WTC11 (cell line): ENCODE data around the gene MARK3. TPM values are rescaled to one million over a fixed set of nuclear protein-coding genes. Genes with fewer than 3 reads are reported as not detected.
A peak's percentile ranks its signal among the peaks of the same experiment; 100 is the strongest.

Experiments used
- ATAC-seq: fragments of 200-7000 bp; cut with Tn5 transposase; 2 replicates; pipeline ENCODE4 v1.10.0; 2021; ENCODE audit warnings: mild to moderate bottlenecking, moderate library complexity
- CTCF ChIA-PET: fragments of 300-600 bp; sonication (Branson Sonifier 250); formaldehyde crosslinking; loops from one replicate; lab custom pipeline; 2021; ENCODE audit warnings: antibody characterized with exemption; lab: Charles Lee
- POLR2A ChIA-PET: fragments of 350-600 bp; sonication (Branson Sonifier 250); formaldehyde crosslinking; loops from one replicate; lab custom pipeline; 2021; ENCODE audit warnings: antibody characterized with exemption; lab: Charles Lee
- DNase-seq: peaks from one replicate; pipeline ENCODE4 v3.0.0; 2021; ENCODE audit warnings: low spot score
- H3K27ac Mint-ChIP-seq: 2 replicates; pipeline ENCODE4 v1.8.0; 2021; ENCODE audit warnings: mixed read lengths
- H3K27me3 Mint-ChIP-seq: 2 replicates; pipeline ENCODE4 v1.8.0; 2021; ENCODE audit warnings: low read depth, mild to moderate bottlenecking, moderate library complexity, mixed read lengths
- H3K36me3 Mint-ChIP-seq: 2 replicates; pipeline ENCODE4 v1.8.0; 2021; ENCODE audit warnings: mixed read lengths
- H3K4me1 Mint-ChIP-seq: 2 replicates; pipeline ENCODE4 v1.8.0; 2022; ENCODE audit warnings: mixed read lengths
- H3K4me3 Mint-ChIP-seq: 2 replicates; pipeline ENCODE4 v1.8.0; 2021; ENCODE audit warnings: mild to moderate bottlenecking, moderate library complexity, mixed read lengths
- H3K9me3 Mint-ChIP-seq: 2 replicates; pipeline ENCODE4 v1.8.0; 2021; ENCODE audit warnings: mixed read lengths
- ARID4B ChIP-seq: sonication (generic); formaldehyde crosslinking; IDR thresholded peaks from 2 replicates; pipeline ENCODE4 v1.8.0; 2023; ENCODE audit warnings: missing genetic modification reagents, mild to moderate bottlenecking, borderline replicate concordance
- ATF1 ChIP-seq: sonication (generic); formaldehyde crosslinking; IDR thresholded peaks from 2 replicates; pipeline ENCODE4 v1.8.1; 2023; ENCODE audit warnings: mild to moderate bottlenecking, moderate library complexity, missing genetic modification reagents
- CREM ChIP-seq: sonication (generic); formaldehyde crosslinking; IDR thresholded peaks from 2 replicates; pipeline ENCODE4 v1.8.1; 2022; ENCODE audit warnings: mild to moderate bottlenecking, missing genetic modification reagents, moderate library complexity
- GTF2I ChIP-seq: fragments of 250-450 bp; sonication (Bioruptor Pico); conservative IDR thresholded peaks from 2 replicates; pipeline ENCODE4 v1.4.0; 2021; ENCODE audit warnings: mild to moderate bottlenecking
- HMGA2 ChIP-seq: fragments of 250-450 bp; sonication (Bioruptor Pico); IDR thresholded peaks from 2 replicates; pipeline ENCODE4 v1.4.0; 2021; ENCODE audit warnings: mild to moderate bottlenecking, moderate library complexity
- KAT7 ChIP-seq: sonication (generic); formaldehyde crosslinking; IDR thresholded peaks from 2 replicates; pipeline ENCODE4 v1.8.1; 2023; ENCODE audit warnings: missing genetic modification reagents, mild to moderate bottlenecking, borderline replicate concordance
- RORB ChIP-seq: fragments of 250-450 bp; sonication (Bioruptor Pico); IDR thresholded peaks from 2 replicates; pipeline ENCODE4 v1.9.0; 2021; ENCODE audit warnings: mild to moderate bottlenecking
- SOX15 ChIP-seq: fragments of 250-450 bp; sonication (Bioruptor Pico); IDR thresholded peaks from 2 replicates; pipeline ENCODE4 v1.9.0; 2021; ENCODE audit warnings: mild to moderate bottlenecking
- ZNF121 ChIP-seq: sonication (generic); formaldehyde crosslinking; IDR thresholded peaks from 2 replicates; pipeline ENCODE4 v1.8.0; 2023; ENCODE audit warnings: missing genetic modification reagents
- ZNF232 ChIP-seq: sonication (generic); formaldehyde crosslinking; IDR thresholded peaks from 2 replicates; pipeline ENCODE4 v1.8.0; 2022; ENCODE audit warnings: mild to moderate bottlenecking, missing genetic modification reagents
- ZNF281 ChIP-seq: sonication (generic); formaldehyde crosslinking; IDR thresholded peaks from 2 replicates; pipeline ENCODE4 v1.8.0; 2023; ENCODE audit warnings: mild to moderate bottlenecking, missing genetic modification reagents
- ZNF512 ChIP-seq: sonication (generic); formaldehyde crosslinking; IDR thresholded peaks from 2 replicates; pipeline ENCODE4 v1.8.1; 2022; ENCODE audit warnings: missing genetic modification reagents, borderline replicate concordance
- ZSCAN18 ChIP-seq: fragments of 250-450 bp; sonication (Bioruptor Pico); IDR thresholded peaks from 2 replicates; pipeline ENCODE4 v2.1.2; 2022; ENCODE audit warnings: mild to moderate bottlenecking, moderate library complexity
- total RNA-seq: library from RNA; stranded (reverse); gene quantifications from 3 replicates; pipeline ENCODE4 v1.2.3, GENCODE V29; 2021

Gene MARK3
- total RNA-seq, 1 experiment from 2014 or later, result 93.7 TPM

- Mint-ChIP-seq H3K4me1 (peaks cover 36% of the 10 kb centered on the region), H3K9me3 (no peaks in the 10 kb centered on the region), H3K27me3 (no peaks in the 10 kb centered on the region), H3K27ac (no peak overlapping the region), H3K36me3 (peaks cover 9% of the 10 kb centered on the region; the same call in 1 of the 2 replicates), H3K4me3 (no peak overlapping the region)
- TF ChIP-seq ATF1 (CRISPR knock-in tag), result no peak
- TF ChIP-seq HMGA2, result no peak
- DNase-seq (no peak), ATAC-seq (no peak)
- CTCF ChIA-PET, result no interaction called here
- POLR2A ChIA-PET, result no interaction called here
These were observed 45.1 kb downstream of the MARK3 start for GRCh38 chr14:103430358-103430757.

GRCh38 chr14:103432627-103433026 lies 47.4 kb downstream of the MARK3 start:
- no peak overlapping the region for H3K27ac Mint-ChIP-seq
- peaks cover 17% of the 10 kb centered on the region for H3K4me1 Mint-ChIP-seq
- TF ChIP-seq ARID4B (CRISPR knock-in tag) (no peak), GTF2I (peak; percentile 51; the same call in 1 of the 2 replicates), ZNF121 (CRISPR knock-in tag) (peak; percentile 76; the same call in 1 of the 2 replicates), ZNF232 (CRISPR knock-in tag) (no peak), RORB (no peak)
- CTCF ChIA-PET, result no interaction called here
- DNase-seq (no peak), ATAC-seq (no peak)
- H3K36me3 Mint-ChIP-seq, result peaks cover 13% of the 10 kb centered on the region; the same call in 1 of the 2 replicates
- no peak overlapping the region for H3K4me3 Mint-ChIP-seq
- H3K27me3 Mint-ChIP-seq, result no peaks in the 10 kb centered on the region
- H3K9me3 Mint-ChIP-seq, result no peaks in the 10 kb centered on the region
- POLR2A ChIA-PET, result no interaction called here

- TF ChIP-seq SOX15 (CRISPR knock-in tag) (no peak), KAT7 (CRISPR knock-in tag) (no peak), ZNF232 (CRISPR knock-in tag) (no peak), ZNF512 (no peak), ZSCAN18 (CRISPR knock-in tag) (no peak), CREM (no peak), ZNF281 (CRISPR knock-in tag) (no peak), RORB (no peak), GTF2I (no peak), HMGA2 (no peak)
- TF ChIP-seq, all 79 proteins: peak for 0
- POLR2A ChIA-PET, result no interaction called here
- ATAC-seq, result no peak
These were observed 48.8 kb downstream of the MARK3 start for GRCh38 chr14:103433916-103434563.

More at GRCh38 chr14:103433916-103434563, 48.8 kb downstream of the MARK3 start:
- CTCF ChIA-PET, result interaction anchor here (0.6 kb wide), 1 partner anchor 13 kb away, joined by 7 read pairs; no protein-coding TSS in a partner anchor
- Mint-ChIP-seq H3K36me3 (peaks cover 15% of the 10 kb centered on the region), H3K27ac (peak overlapping the region; percentile 63), H3K27me3 (no peaks in the 10 kb centered on the region), H3K9me3 (no peaks in the 10 kb centered on the region), H3K4me1 (peaks cover 6% of the 10 kb centered on the region), H3K4me3 (no peak overlapping the region)
- no peak for DNase-seq
